Dermis microvascular lymphatic vessel endothelial cell (primary cell): ENCODE measurements around the gene ASIC2. TPM values are rescaled to one million over a fixed set of nuclear protein-coding genes. Genes with fewer than 3 reads are reported as not detected.

Source experiments
- DNase-seq, 2 donors: peaks; one replicate each; pipeline versions ENCODE4 v3.0.0 to v3.0.0-alpha.2; 2010; ENCODE audit warnings: low read depth in 2 of 2
- total RNA-seq: library from RNA; depleted of rRNA; stranded (reverse); fragments of >200 nt; gene quantifications from 2 replicates; pipeline ENCODE4 v1.2.1, GENCODE V29; 2014

The ASIC2 gene
- total RNA-seq, 1 donor from 2014 or later: not detected

DNA sequence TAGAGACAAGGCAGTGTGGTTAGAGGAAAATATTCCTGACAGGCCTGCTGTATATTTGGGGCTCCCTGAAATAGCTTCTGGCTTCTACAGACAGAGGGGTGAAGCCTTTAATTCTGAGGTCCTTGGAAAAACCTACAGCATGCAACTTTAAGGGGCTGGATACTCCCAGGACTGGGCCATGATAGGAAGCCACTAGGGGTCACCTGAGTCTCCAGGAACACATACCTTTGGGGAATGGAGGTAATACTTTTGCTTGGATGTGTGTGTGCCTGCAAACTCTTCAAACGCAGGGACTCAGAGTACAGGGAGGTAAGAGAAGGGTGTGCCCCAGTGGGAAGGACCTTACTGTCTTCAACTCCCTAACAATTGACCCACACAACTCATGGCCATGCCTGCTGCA is 4.1 kb downstream of the ASIC2 start:
- no peak for DNase-seq

DNA sequence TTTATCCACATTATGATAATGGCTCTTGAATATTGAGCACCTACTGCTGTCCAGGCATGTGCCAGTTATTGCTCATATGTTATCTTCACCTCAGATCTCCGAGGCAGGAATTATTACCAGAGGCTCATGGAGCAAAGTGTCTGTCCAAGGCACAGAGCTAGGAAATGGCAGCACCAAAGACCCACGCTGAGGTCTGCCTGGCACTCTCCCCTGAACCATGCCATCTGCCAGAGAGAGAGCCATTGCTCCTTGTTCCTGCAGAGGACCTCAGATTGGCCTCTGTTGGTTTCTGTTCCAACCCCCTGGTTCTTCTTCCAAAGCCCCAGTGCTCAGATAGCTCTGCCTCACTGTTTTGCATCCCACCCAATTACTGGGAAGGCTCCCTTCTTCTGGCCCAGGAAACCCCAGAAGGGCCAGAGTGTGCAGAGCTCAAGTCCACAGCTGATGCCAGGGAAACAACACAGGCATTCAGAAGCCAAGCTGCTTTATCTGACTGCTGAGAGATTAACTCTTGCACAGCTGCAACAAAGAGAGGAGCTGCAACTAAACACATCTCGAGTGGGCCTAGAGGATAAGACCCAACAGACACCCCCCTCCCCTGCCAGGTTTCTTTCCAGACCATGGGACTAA is 5.9 kb downstream of the ASIC2 start:
- DNase-seq: no peak

DNA sequence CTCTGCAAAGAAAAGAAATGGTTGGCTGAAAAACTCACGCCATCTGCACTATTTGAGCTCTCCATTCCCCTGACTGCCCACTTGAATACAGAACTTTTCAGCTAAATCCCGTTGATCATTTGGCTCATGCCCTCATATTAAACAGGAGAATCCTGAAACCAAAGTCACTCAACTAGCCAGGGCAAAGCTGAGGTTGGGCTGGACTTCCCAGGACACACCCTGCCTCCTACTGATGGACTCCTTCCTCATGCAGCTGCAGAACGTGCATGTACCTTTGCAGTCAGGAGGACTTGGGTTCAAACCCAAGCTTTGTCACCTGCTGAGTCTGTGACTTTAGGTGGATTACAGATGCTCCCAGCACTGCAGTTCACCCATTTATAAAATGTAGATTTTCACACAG is 7.7 kb downstream of the ASIC2 start:
- no peak for DNase-seq

DNA sequence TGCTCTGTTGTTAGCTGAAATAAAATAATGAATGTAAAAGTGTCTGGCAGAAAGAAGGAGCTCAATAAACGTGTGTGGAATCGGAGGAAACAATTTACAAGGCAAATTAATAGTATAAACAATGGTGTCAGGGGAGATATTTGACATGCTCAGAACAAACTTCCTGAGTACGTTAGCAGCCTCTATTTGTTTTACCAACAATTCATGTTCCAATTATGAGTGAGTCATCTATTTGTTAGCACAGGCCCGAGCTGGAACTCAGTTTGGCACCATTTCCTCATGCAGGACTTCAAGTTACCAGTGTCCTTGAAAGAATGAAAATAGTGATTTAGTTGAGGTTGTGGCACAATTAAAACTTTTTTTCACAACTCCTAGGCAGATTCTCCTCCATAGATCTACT is 9.1 kb downstream of the ASIC2 start:
- DNase-seq: peak; percentile 59 to 68

DNA sequence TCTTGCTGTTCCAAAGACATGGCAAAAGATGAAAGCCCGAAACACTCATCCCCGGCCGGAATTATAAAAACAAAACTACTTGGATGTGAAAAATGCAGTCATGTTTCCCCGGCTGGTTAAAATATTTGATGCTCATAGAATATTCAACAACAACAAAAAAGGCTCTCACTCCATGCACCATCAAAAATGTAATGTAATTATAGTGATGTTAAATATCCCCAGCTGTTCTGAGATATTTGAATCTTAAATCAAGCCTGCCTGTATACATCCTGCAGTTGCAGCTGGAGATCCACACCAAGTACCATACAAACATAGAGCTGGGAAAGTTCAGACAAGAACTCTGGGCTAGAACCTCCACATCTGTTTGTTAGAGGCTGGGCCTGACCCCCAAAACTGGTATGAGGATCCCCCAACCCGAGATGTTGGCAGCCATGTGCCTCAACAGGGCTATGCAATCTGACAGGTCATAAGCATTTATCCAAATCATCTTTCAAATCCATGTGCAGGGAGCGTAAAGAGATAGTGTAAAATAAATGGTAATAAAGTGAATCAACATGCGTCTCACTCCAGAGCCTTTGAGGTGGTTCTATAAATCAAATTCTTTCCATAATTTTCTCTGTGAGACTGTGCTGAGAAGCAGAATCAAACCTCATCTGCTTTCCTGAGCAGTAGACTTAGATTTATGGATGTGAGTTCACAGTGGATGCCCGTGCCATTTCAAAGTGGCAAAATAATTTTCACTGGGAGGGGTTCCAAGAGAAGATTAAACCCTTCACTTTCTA is 12.7 kb downstream of the ASIC2 start:
- DNase-seq: no peak

DNA sequence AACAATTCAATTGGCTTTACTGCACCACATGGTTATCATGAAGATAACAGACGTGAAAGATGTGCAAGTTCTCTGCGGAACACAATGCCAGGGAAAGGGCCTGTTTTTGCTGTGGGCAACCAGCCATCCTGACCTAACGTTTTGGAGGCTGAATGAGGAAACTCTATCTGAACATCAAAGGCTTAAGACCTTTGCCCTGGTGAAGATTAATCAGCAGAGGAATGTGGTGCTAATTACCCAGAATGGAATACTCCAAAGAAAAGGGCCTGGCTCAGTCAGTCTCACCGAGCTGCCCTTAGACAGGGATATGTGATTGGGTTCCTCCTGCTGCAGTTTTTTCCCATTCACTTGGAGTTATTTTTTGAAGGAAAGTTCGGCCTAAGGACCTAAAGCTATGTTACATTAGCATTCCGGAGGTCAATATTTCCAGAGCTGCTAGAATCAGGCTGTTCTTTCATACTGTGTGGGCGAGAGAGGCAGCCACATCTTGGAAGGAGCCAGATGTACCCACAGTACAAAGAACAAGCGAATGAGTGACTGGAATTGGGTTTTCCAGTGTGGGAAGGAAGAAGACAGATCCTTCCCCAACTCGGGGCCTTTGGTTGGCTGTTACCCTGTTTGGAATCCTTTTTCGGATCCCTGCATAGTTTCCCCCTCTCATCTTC is 15.5 kb downstream of the ASIC2 start:
- no peak for DNase-seq

DNA sequence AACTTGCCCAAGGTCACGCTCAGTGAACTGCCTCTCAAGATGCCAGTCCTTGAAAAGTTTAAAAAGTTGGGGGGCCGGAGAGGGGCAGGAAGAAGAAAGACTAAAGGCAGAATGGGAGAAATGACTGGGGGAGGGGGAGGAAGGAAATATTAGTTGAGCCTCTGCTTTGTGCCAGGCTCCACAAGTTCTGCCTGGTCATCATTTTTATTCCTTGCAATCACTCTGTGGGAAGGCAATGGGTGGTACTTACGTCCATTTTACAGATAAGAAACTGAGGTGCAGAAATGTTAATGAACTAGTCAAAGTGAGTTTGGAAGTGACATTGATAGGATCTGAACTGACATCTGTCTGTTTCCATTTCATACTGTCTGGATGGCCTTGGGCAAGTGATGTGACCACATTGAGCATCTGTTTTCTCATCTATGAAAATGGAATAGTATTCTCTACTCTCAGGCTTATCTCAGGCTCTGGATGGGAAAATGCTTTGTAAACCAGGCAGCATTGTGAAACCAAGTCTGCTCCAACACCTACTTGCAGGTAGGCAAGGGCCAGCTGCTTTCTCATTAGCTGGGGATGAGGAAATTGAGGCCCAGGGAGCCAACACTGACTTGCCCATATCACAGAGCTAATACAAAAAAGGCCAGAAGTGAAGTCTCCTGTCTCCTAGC is 19.2 kb downstream of the ASIC2 start:
- DNase-seq: no peak

DNA sequence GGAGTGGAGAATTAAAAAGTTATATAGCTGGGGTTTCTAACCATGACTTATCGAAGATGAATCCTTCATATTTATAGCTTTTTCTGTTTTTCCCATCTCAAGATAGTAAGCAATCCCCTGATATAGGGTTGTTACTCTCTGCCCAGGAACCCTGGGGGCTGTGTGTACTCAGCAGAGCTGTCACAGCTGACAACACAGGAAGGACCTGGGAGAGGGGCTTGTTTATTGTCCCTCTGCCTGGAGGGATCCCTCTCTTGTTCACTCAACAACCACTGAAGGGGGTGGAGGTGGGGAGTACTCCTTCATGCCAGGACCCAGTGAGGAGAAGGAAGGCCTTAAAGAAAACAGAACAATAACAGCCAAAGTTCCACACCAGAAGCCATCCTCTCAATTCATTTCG is 19.8 kb downstream of the ASIC2 start:
- DNase-seq: no peak

DNA sequence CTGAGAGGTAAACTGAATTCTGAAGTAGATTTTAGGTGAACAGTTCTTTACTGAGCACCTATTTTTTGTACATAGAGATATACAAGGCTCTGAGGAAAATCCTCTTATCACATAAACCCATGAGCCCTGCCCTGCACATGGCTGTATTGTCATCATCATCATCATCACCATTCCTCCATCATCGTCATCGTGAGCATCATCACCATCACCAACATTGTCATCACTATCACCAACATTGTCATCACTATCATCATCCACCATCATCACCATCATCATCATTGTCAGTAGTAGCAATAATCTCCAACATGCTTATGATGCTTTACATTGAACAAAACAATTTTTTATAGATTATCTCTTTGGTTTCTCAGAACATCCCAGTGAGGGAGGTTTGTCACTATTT is 20.7 kb downstream of the ASIC2 start:
- DNase-seq: no peak

DNA sequence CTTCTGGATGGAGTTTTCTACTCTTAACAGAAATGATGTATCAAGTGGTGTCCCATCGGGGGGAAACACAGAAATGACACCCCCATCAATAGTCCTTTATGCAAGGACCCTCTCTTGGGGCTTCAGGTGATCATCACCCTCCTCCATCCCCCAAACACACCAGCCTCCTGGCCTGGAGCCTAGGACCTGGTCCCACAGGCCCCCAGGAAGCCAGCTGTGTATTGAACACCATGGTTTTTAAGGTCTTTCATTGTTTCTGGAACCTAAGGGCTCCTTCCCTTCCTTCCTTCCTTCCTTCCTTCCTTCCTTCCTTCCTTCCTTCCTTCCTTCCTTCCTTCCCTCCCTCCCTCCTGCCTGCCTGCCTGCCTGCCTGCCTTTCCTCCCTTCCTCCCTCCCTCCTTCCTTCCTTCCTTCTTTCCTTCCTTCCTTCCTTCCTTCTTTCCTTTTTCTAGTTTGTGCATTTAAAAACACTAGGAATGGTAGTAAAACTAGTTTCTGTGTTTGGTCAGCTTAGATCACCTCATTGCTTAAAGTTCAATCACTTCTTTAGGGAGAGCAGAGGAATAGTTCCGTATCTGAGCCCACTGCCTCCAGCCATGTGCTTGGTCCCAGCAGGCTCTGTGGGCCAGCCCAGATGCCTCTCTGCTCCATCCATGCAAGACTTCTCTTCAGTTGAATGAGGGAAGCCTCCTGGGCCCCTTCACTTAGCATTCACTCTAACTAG is 23.6 kb downstream of the ASIC2 start:
- DNase-seq: no peak

DNA sequence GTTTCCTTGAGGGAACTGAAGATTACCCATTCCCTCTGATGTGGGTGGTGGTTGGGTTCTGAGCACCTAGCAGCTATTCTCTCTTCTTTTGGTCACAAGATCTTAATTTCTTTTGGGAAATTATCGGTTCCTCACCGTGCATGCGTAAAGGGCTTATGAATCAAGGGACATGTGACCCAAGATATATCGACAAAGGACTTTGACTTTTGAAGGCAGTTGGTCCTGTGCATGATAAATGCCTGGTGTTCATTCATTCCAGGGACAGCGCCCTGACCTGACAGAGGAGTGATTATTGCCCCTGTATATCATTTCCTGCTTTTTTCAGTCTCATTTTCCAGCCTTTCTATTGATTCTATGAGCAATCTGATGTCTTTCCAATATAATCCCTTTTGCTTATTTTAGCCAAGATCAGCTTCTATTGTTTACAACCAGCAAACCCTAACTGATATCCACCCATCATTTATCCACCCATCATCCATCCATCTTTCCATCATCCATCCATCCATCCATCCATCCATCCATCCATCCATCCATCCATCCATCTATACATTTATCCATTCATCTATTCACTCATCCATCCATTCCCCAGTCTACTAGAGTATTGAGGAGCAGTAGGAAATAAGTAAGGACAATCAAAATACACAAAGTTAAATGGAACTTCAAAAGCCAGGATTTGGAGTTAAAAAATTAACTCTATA is 25.1 kb downstream of the ASIC2 start:
- DNase-seq: no peak

DNA sequence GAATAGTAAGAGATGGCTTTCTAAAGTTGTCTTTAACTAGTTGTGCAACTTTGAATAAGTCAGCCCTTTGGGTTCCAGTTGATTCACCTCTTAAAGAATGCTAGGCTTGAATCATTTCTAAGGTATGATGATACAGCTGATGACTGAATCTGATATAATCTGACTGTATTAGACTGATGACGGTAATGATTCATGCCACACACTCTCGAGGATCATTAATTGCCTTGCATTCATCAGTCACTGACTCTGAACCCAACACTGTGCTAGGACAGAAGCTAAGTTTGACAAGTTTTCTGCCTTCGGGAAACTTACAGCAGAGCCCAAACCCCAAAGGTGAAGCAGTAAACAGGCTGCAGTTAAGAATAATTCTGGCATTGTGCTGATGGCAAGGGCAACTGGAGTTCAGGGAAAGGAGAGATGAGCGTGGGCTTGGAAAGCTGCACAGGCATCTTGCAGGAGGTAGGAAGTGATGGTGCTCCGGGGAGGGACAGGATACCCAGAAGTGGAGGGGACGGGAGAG is 25.8 kb downstream of the ASIC2 start:
- no peak for DNase-seq

DNA sequence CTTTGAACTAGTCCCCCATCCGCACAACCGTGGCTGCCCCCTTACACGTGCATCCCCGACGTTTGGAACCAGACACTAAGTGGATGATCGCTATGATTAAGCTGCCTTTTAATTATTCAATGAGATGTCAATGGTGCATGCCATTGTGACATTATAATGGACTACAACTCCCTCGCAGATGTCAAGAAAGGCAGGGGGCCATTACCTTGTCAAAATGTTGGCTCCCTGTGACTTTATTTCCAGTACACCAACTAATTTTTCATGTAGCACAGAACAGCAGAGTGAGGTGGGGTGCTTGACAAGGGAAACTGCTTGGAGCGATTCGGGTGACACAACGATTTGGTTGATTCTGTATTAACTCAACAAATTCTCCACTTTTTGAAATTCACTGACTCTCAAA is 26.5 kb downstream of the ASIC2 start:
- DNase-seq: no peak

DNA sequence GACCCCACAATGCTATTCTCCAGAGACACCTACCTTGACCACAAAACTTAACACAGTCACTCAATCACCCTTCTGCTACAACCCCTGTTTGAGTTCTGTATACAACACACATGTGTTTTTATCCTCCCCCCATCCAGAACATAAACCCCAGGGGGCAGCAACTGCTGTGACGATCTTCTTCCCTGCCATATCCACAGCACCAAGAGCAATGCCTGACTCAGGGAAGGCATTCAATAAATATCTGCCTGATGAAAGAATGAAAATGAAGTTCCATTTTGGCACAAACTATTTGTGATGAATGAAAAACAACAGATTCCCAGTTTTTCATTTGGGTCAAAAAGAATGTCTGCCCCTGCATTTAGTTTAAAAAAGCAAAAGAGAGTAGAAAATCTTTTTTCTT is 27.0 kb downstream of the ASIC2 start:
- DNase-seq: no peak

DNA sequence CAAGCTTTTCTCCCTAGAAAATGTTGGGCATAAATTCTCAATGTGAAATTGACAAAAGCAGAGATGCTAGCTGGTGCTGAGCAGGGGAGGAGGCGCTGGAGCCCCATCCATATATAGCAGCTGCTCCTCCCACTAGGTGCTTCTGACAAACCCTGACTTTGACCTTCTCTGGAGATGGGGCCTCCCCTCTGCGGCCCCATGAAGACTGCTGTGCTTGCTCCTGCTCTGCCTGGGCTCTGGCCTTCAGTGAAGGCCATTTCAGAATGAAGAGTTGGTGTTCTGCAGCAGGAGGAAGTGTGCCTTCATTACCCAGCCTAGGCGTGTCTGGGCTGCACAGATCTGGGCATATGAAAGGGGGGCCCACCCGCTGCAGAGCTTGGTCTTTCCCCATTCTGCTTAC is 29.7 kb downstream of the ASIC2 start:
- DNase-seq: no peak

DNA sequence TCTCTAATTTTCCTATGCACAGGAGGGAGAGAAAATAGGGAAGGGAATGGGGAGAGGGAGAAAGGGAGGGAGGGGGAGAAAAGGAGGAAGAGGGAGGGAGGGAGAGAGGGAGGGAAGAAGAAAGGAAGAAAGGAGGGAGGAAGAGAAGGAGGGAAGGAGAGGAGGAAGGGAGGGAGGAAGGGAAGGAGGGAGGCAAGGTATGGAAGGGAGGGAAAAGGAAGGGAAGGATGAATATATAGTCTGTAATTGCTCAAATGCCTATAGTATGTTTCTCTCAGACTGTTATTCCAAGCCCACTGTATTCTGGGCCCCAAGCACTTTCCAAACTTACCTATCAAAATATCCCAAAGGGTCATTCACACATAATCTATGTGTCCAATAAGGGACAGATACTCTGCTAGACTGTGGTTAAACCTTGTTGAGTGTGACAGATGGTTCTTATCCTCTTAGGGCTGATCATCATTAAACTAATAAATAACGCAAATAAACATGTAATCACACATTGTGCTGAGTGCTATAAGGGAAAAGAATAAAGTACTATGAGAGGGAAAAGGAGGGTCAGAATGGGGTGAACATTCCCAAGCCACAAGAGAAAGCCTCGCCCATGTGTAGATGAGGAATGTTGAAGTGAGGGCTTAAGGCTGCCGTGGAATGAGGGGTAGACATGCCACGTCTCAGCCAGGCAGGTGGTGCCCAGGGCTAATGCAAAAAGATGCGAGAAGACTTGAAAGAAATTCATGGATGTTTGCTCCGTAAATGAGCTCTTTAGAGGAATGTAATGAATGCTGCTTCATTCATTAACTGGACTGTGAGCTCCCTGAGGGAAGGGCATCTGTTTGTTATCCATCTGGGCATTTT is 30.6 kb downstream of the ASIC2 start:
- DNase-seq: no peak

DNA sequence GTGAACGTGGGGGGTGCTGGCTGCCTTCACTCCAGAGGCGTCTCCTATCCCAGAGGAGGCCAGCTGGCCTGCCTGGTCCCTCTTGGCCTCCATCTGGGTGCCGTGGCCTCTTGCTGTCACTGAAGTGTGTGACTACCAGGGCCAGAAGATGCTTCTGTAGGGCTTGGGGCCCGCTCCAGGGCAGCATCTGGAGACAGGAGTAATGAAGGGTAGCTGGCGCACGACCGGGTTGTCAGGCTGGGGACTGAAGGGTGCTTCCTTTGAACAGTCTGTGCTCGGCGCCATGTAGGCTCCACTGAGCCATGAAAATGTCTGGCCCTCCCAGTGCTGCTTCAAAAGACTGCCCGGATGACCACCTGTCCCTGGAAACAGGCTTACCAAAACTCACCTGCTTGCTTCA is 31.3 kb downstream of the ASIC2 start:
- no peak for DNase-seq

DNA sequence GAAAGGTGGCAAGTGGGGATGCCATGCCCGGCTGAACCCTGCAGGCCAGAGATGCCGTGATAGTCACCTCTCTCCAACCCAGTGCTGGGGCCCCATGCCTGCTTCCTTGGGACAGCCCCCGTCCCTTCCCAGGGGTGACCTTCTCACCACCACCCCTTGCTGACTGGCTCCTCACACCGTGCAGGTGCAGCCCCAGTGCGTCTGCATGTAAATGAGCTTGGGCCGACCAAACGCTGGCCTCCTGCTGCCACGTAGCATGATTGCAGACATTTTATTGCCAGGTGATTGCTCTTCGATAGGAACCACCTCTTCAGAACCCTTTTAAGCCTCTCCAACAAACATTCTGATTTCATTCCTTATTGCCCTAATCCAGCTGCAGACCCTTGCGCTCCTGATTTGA is 32.5 kb downstream of the ASIC2 start:
- DNase-seq: no peak

DNA sequence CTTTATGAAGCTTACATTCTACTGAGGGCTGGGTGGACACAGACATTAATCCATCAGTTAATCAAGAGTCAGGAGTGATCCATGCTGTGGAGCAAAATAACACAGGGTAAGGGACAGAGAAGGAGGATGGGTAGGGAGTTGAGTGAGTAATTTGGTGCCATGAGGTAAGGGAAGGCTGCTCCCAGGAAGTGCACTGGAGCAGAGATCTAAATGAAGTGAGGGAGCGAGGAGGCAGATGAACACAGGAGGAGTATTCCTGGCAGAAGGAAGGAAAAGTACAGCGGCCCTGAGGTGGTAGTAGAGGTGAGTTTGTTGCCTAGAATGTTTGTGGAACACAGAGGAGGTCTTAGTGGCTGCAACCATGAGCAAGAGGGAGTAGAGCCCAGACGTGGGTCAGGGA is 34.8 kb downstream of the ASIC2 start:
- DNase-seq: no peak

DNA sequence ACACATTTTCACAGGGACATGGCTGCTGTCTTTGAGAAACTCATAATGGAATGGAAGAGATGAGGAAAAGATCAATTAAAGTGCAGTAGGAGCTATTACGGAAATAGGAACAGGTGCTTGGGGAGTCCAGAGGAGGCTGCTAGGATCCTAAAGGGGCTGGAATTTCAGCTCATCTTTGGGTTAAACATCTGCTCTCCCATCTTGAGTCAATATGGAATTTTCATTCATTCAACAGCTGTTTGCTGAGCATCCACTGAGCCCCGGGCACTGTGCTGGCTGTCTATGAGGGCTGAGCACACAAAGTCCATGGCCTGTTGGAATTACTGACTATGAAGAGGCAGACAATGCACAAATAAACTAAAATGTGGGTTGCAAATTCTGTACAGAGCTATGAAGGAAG is 47.9 kb downstream of the ASIC2 start:
- DNase-seq: no peak
